GM23338 (cell line): ENCODE measurements around the gene TXNDC17. TPM values are rescaled to one million over a fixed set of nuclear protein-coding genes. Genes with fewer than 3 reads are reported as not detected.

ENCODE experiments used
- ATAC-seq: fragments of 200-7000 bp; cut with Tn5 transposase; 3 replicates; pipeline ENCODE4 v1.9.1; 2020
- DNase-seq: peaks from one replicate; pipeline ENCODE4 v3.0.0-alpha.2; 2015; ENCODE audit warnings: low spot score
- H2AFZ ChIP-seq: fragments of 200-600 bp; sonication (generic); 2 replicates; pipeline ENCODE4 v1.8.0; 2016; ENCODE audit warnings: antibody characterized with exemption, mild to moderate bottlenecking, moderate library complexity
- H3F3A ChIP-seq: fragments of 200-600 bp; sonication (generic); replicated peaks from 2 replicates; pipeline ENCODE4 v1.8.0; 2017; ENCODE audit warnings: antibody characterized with exemption, mixed run types, low read depth
- H3K27ac ChIP-seq: fragments of 200-600 bp; sonication (generic); 2 replicates; pipeline ENCODE4 v1.6.1; 2016; ENCODE audit warnings: low read depth
- H3K27me3 ChIP-seq: fragments of 200-600 bp; sonication (generic); 2 replicates; pipeline ENCODE4 v1.8.0; 2016; ENCODE audit warnings: mild to moderate bottlenecking, mixed run types, moderate library complexity; ENCODE audit not compliant: insufficient read depth
- H3K36me3 ChIP-seq: fragments of 200-600 bp; sonication (generic); 2 replicates; pipeline ENCODE4 v1.8.0; 2016; ENCODE audit warnings: mild to moderate bottlenecking; ENCODE audit not compliant: insufficient read depth
- H3K4me1 ChIP-seq: fragments of 200-600 bp; sonication (generic); 2 replicates; pipeline ENCODE4 v1.8.0; 2016; ENCODE audit warnings: mild to moderate bottlenecking, moderate library complexity; ENCODE audit not compliant: insufficient read depth
- H3K4me2 ChIP-seq: fragments of 200-600 bp; sonication (generic); 2 replicates; pipeline ENCODE4 v1.7.1; 2017; ENCODE audit warnings: mixed run types
- H3K4me3 ChIP-seq: fragments of 200-600 bp; sonication (generic); 2 replicates; pipeline ENCODE4 v1.6.1; 2016; ENCODE audit warnings: mixed run types
- H3K79me2 ChIP-seq: fragments of 200-600 bp; sonication (generic); replicated peaks from 2 replicates; pipeline ENCODE4 v1.8.0; 2017; ENCODE audit warnings: mild to moderate bottlenecking; ENCODE audit not compliant: insufficient read depth
- H3K9me2 ChIP-seq: fragments of 200-600 bp; sonication (generic); 2 replicates; pipeline ENCODE4 v1.8.0; 2017; ENCODE audit not compliant: insufficient read depth
- H4K20me1 ChIP-seq: fragments of 200-600 bp; sonication (generic); replicated peaks from 2 replicates; pipeline ENCODE4 v1.8.0; 2017; ENCODE audit warnings: mild to moderate bottlenecking; ENCODE audit not compliant: insufficient read depth
- H3K27ac Mint-ChIP-seq: 2 replicates; pipeline ENCODE4 v1.8.0; 2020; ENCODE audit warnings: inconsistent platforms, mild to moderate bottlenecking, moderate library complexity, mixed read lengths
- H3K27me3 Mint-ChIP-seq: 3 replicates; pipeline ENCODE4 v1.8.0; 2022; ENCODE audit warnings: low read depth, mild to moderate bottlenecking, moderate library complexity, mixed read lengths, inconsistent platforms; ENCODE audit not compliant: insufficient read depth, poor library complexity
- H3K36me3 Mint-ChIP-seq: 3 replicates; pipeline ENCODE4 v1.8.0; 2021; ENCODE audit warnings: low read depth, mild to moderate bottlenecking, inconsistent platforms, moderate library complexity, mixed read lengths
- H3K4me1 Mint-ChIP-seq: 3 replicates; pipeline ENCODE4 v1.8.0; 2020; ENCODE audit warnings: mild to moderate bottlenecking, inconsistent platforms, mixed read lengths
- H3K4me3 Mint-ChIP-seq: 3 replicates; pipeline ENCODE4 v1.8.0; 2021; ENCODE audit warnings: moderate library complexity, mild to moderate bottlenecking, inconsistent platforms, mixed read lengths
- H3K9me3 Mint-ChIP-seq: 3 replicates; pipeline ENCODE4 v1.8.0; 2020; ENCODE audit warnings: moderate library complexity, mild to moderate bottlenecking, inconsistent platforms, mixed read lengths
- CREB1 ChIP-seq: fragments of 250-450 bp; sonication (Bioruptor Pico); IDR thresholded peaks from 2 replicates; pipeline ENCODE4 v1.5.0; 2020; ENCODE audit warnings: low read depth, mild to moderate bottlenecking, moderate library complexity
- EZH2 ChIP-seq: fragments of 200-600 bp; sonication (generic); IDR thresholded peaks from one replicate; pipeline ENCODE4 v1.8.0; 2017; ENCODE audit warnings: antibody characterized with exemption, mild to moderate bottlenecking, low read depth; ENCODE audit not compliant: unreplicated experiment
- EZH2phosphoT487 ChIP-seq: fragments of 200-600 bp; sonication (generic); IDR thresholded peaks from one replicate; pipeline ENCODE4 v1.8.1; 2018; ENCODE audit warnings: antibody characterized with exemption; ENCODE audit not compliant: unreplicated experiment
- JUNB ChIP-seq: IDR thresholded peaks from one replicate; pipeline ENCODE4 v1.6.1; 2016; ENCODE audit warnings: antibody characterized with exemption; ENCODE audit not compliant: unreplicated experiment
- NANOG ChIP-seq: IDR thresholded peaks from 2 replicates; pipeline ENCODE4 v1.6.1; 2016; ENCODE audit warnings: antibody characterized with exemption, borderline replicate concordance
- POLR2AphosphoS5 ChIP-seq: IDR thresholded peaks from 2 replicates; pipeline ENCODE4 v1.6.1; 2016; ENCODE audit warnings: antibody characterized with exemption, low read depth
- STAT1 ChIP-seq: IDR thresholded peaks from one replicate; pipeline ENCODE4 v1.6.1; 2016; ENCODE audit warnings: antibody characterized with exemption; ENCODE audit not compliant: unreplicated experiment
- ZNF114 ChIP-seq: fragments of 250-450 bp; sonication (Bioruptor Pico); IDR thresholded peaks from 2 replicates; pipeline ENCODE4 v1.5.0; 2020; ENCODE audit warnings: mild to moderate bottlenecking, moderate library complexity
- ZNF331 ChIP-seq: fragments of 250-450 bp; sonication (Bioruptor Pico); IDR thresholded peaks from 2 replicates; pipeline ENCODE4 v1.5.0; 2020; ENCODE audit warnings: low read depth, mild to moderate bottlenecking, moderate library complexity
- polyA plus RNA-seq: library from polyadenylated mRNA; unstranded; fragments of >200 nt; fragmentation: Nextera tagmentation; extraction: Ambion mirVana; gene quantifications from 2 replicates; pipeline ENCODE4 v1.2.1, GENCODE V29; 2016
- total RNA-seq: library from RNA; depleted of rRNA; stranded (reverse); fragments of >200 nt; shearing (Covaris generic); gene quantifications from 2 replicates; pipeline ENCODE4 v1.2.3, GENCODE V29; 2014
- TF ChIP-seq, protein P1 (sequence below): IDR thresholded peaks from one replicate; pipeline ENCODE4 v1.6.1; 2018; ENCODE audit warnings: antibody characterized with exemption; ENCODE audit not compliant: unreplicated experiment
- TF ChIP-seq, protein P2 (sequence below): fragments of 250-450 bp; sonication (Bioruptor Pico); IDR thresholded peaks from 2 replicates; pipeline ENCODE4 v1.5.0; 2020; ENCODE audit warnings: mild to moderate bottlenecking, moderate library complexity
- TF ChIP-seq, protein P3 (sequence below): IDR thresholded peaks from 2 replicates; pipeline ENCODE4 v1.6.1; 2016; ENCODE audit warnings: antibody characterized with exemption

Gene TXNDC17
- total and polyA plus RNA-seq, 2 experiments from 2014 or later = 202 to 887 TPM

DNA sequence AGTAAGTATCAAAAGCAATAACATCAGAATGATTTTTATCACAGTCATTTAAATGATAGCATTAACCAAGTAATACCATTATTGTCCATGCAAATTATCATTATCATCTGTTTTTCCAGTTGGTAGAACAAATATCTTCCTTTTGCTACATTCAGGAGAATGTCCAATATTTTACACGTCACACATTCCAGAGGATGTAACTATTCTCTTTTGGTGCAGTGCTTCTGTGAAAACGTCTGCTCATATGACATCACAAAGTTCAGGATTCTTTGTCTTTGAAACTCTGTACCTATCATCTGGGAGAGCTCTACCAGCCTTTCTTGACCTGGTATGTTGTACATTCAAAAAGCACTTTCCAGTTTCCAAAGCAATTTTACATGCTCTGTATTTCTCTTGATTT, 44.3 kb upstream of the TXNDC17 start:
- Histone ChIP-seq H3F3A (no peaks in the 10 kb centered on the region), H3K9me2 (no peaks in the 10 kb centered on the region), H2AFZ (no peak overlapping the region), H3K4me3 (no peak overlapping the region), H3K36me3 (peaks cover 28% of the 10 kb centered on the region), H3K27ac (no peak overlapping the region), H3K4me2 (no peak overlapping the region), H3K27me3 (no peaks in the 10 kb centered on the region), H3K4me1 (no peaks in the 10 kb centered on the region), H3K79me2 (no peaks in the 10 kb centered on the region), H4K20me1 (no peaks in the 10 kb centered on the region)
- Mint-ChIP-seq H3K4me1 (peaks cover 7% of the 10 kb centered on the region; the same call in 2 of the 3 replicates), H3K27me3 (peaks cover 4% of the 10 kb centered on the region), H3K4me3 (no peak overlapping the region), H3K36me3 (peaks cover 55% of the 10 kb centered on the region), H3K27ac (no peak overlapping the region), H3K9me3 (no peaks in the 10 kb centered on the region)
- TF ChIP-seq ZNF331 (CRISPR knock-in tag) = no peak
- DNase-seq (no peak), ATAC-seq (no peak)

DNA sequence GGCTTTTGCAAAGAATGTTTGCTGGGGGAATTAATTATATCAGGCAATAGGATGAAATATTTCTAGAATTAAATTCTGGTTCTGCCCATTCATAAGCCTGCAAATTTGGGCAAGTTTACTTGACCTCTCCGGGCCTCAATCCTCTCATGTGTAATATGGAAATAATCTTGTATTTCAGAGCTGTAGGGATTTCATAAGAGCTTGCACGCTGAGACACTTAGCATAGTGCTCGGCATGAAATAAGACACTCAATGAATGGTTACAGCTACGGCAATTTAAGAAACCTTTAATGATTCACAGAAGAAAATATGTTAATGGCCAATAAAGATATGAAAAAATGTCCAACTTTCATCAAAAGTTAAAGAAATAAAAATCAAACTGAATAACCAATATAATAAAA, 43.9 kb upstream of the TXNDC17 start:
- Mint-ChIP-seq H3K4me1 (peaks cover 4% of the 10 kb centered on the region; the same call in 2 of the 3 replicates), H3K9me3 (no peaks in the 10 kb centered on the region), H3K36me3 (peaks cover 51% of the 10 kb centered on the region), H3K27ac (no peak overlapping the region), H3K4me3 (no peak overlapping the region), H3K27me3 (peaks cover 4% of the 10 kb centered on the region)
- DNase-seq (no peak), ATAC-seq (no peak)
- Histone ChIP-seq H4K20me1 (no peaks in the 10 kb centered on the region), H3K9me2 (no peaks in the 10 kb centered on the region), H3K4me3 (no peak overlapping the region), H3K27ac (no peak overlapping the region), H3K4me1 (no peaks in the 10 kb centered on the region), H3K4me2 (no peak overlapping the region), H3K36me3 (peaks cover 28% of the 10 kb centered on the region), H3F3A (no peaks in the 10 kb centered on the region), H3K27me3 (no peaks in the 10 kb centered on the region), H3K79me2 (no peaks in the 10 kb centered on the region), H2AFZ (no peak overlapping the region)
- TF ChIP-seq, protein P1, sequence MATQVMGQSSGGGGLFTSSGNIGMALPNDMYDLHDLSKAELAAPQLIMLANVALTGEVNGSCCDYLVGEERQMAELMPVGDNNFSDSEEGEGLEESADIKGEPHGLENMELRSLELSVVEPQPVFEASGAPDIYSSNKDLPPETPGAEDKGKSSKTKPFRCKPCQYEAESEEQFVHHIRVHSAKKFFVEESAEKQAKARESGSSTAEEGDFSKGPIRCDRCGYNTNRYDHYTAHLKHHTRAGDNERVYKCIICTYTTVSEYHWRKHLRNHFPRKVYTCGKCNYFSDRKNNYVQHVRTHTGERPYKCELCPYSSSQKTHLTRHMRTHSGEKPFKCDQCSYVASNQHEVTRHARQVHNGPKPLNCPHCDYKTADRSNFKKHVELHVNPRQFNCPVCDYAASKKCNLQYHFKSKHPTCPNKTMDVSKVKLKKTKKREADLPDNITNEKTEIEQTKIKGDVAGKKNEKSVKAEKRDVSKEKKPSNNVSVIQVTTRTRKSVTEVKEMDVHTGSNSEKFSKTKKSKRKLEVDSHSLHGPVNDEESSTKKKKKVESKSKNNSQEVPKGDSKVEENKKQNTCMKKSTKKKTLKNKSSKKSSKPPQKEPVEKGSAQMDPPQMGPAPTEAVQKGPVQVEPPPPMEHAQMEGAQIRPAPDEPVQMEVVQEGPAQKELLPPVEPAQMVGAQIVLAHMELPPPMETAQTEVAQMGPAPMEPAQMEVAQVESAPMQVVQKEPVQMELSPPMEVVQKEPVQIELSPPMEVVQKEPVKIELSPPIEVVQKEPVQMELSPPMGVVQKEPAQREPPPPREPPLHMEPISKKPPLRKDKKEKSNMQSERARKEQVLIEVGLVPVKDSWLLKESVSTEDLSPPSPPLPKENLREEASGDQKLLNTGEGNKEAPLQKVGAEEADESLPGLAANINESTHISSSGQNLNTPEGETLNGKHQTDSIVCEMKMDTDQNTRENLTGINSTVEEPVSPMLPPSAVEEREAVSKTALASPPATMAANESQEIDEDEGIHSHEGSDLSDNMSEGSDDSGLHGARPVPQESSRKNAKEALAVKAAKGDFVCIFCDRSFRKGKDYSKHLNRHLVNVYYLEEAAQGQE = no peak
- TF ChIP-seq CREB1 (CRISPR knock-in tag) = no peak
- no peak for TF ChIP-seq JUNB
- no peak for TF ChIP-seq ZNF331 (CRISPR knock-in tag)
- TF ChIP-seq, protein P2, sequence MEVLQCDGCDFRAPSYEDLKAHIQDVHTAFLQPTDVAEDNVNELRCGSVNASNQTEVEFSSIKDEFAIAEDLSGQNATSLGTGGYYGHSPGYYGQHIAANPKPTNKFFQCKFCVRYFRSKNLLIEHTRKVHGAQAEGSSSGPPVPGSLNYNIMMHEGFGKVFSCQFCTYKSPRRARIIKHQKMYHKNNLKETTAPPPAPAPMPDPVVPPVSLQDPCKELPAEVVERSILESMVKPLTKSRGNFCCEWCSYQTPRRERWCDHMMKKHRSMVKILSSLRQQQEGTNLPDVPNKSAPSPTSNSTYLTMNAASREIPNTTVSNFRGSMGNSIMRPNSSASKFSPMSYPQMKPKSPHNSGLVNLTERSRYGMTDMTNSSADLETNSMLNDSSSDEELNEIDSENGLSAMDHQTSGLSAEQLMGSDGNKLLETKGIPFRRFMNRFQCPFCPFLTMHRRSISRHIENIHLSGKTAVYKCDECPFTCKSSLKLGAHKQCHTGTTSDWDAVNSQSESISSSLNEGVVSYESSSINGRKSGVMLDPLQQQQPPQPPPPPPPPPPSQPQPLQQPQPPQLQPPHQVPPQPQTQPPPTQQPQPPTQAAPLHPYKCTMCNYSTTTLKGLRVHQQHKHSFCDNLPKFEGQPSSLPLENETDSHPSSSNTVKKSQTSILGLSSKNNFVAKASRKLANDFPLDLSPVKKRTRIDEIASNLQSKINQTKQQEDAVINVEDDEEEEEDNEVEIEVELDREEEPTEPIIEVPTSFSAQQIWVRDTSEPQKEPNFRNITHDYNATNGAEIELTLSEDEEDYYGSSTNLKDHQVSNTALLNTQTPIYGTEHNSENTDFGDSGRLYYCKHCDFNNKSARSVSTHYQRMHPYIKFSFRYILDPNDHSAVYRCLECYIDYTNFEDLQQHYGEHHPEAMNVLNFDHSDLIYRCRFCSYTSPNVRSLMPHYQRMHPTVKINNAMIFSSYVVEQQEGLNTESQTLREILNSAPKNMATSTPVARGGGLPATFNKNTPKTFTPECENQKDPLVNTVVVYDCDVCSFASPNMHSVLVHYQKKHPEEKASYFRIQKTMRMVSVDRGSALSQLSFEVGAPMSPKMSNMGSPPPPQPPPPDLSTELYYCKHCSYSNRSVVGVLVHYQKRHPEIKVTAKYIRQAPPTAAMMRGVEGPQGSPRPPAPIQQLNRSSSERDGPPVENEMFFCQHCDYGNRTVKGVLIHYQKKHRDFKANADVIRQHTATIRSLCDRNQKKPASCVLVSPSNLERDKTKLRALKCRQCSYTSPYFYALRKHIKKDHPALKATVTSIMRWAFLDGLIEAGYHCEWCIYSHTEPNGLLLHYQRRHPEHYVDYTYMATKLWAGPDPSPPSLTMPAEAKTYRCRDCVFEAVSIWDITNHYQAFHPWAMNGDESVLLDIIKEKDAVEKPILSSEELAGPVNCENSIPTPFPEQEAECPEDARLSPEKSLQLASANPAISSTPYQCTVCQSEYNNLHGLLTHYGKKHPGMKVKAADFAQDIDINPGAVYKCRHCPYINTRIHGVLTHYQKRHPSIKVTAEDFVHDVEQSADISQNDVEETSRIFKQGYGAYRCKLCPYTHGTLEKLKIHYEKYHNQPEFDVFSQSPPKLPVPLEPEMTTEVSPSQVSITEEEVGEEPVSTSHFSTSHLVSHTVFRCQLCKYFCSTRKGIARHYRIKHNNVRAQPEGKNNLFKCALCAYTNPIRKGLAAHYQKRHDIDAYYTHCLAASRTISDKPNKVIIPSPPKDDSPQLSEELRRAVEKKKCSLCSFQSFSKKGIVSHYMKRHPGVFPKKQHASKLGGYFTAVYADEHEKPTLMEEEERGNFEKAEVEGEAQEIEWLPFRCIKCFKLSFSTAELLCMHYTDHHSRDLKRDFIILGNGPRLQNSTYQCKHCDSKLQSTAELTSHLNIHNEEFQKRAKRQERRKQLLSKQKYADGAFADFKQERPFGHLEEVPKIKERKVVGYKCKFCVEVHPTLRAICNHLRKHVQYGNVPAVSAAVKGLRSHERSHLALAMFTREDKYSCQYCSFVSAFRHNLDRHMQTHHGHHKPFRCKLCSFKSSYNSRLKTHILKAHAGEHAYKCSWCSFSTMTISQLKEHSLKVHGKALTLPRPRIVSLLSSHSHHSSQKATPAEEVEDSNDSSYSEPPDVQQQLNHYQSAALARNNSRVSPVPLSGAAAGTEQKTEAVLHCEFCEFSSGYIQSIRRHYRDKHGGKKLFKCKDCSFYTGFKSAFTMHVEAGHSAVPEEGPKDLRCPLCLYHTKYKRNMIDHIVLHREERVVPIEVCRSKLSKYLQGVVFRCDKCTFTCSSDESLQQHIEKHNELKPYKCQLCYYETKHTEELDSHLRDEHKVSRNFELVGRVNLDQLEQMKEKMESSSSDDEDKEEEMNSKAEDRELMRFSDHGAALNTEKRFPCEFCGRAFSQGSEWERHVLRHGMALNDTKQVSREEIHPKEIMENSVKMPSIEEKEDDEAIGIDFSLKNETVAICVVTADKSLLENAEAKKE (CRISPR knock-in tag) = no peak
- TF ChIP-seq EZH2phosphoT487 = no peak
- TF ChIP-seq ZNF114 (CRISPR knock-in tag) = no peak
- TF ChIP-seq, protein P3, sequence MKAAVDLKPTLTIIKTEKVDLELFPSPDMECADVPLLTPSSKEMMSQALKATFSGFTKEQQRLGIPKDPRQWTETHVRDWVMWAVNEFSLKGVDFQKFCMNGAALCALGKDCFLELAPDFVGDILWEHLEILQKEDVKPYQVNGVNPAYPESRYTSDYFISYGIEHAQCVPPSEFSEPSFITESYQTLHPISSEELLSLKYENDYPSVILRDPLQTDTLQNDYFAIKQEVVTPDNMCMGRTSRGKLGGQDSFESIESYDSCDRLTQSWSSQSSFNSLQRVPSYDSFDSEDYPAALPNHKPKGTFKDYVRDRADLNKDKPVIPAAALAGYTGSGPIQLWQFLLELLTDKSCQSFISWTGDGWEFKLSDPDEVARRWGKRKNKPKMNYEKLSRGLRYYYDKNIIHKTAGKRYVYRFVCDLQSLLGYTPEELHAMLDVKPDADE = no peak
- no peak for TF ChIP-seq NANOG
- TF ChIP-seq STAT1 = no peak
- no peak for TF ChIP-seq POLR2AphosphoS5
- no peak for TF ChIP-seq EZH2
